Measurements from ENCODE around the gene GPR17. TPM values are rescaled to one million over a fixed set of nuclear protein-coding genes. Genes with fewer than 3 reads are reported as not detected.

GPR17 gene
- total RNA-seq, 1 donor from 2014 or later: 0.18 TPM

- peaks cover 1% of the 10 kb centered on the region for H3K9me3 ChIP-seq (ENCODE audit: insufficient read depth, low read depth, low read length)
- Mint-ChIP-seq H3K4me1 (ENCODE audit: low read depth, unreplicated experiment) (peaks cover 5% of the 10 kb centered on the region), H3K4me3 (ENCODE audit: unreplicated experiment) (no peak overlapping the region), H3K27me3 (ENCODE audit: low read depth, unreplicated experiment) (peaks cover 13% of the 10 kb centered on the region), H3K9me3 (ENCODE audit: unreplicated experiment) (peaks cover 35% of the 10 kb centered on the region), H3K27ac (ENCODE audit: unreplicated experiment) (no peak overlapping the region), H3K36me3 (ENCODE audit: low read depth, unreplicated experiment) (peaks cover 3% of the 10 kb centered on the region)
- no peaks in the 10 kb centered on the region for H4K20me1 ChIP-seq (ENCODE audit: insufficient read depth, low read length)
- no peak overlapping the region for H2AFZ ChIP-seq (ENCODE audit: low read depth, low read length)
- DNase-seq (ENCODE audit: low read depth) (no peak), FAIRE-seq (no peak)
- TF ChIP-seq EZH2 (IDR thresholded peaks at IDR 0.05; ENCODE audit: insufficient read depth, low read length): no peak
- no peak for TF ChIP-seq CTCF (IDR thresholded peaks at IDR 0.05; ENCODE audit: insufficient read depth, low read depth, low read length)
- H3K36me3 ChIP-seq (ENCODE audit: insufficient read depth, low read length): no peaks in the 10 kb centered on the region
- no peaks in the 10 kb centered on the region for H3K27me3 ChIP-seq (ENCODE audit: insufficient read depth, low read length)
- H3K4me1 ChIP-seq (ENCODE audit: insufficient read depth, low read length): no peaks in the 10 kb centered on the region
- H3K27ac ChIP-seq (ENCODE audit: low read depth, low read length): no peak overlapping the region
- no peak overlapping the region for H3K4me3 ChIP-seq (ENCODE audit: insufficient read depth, low read depth, low read length)
- no peak overlapping the region for H3K4me2 ChIP-seq (ENCODE audit: low read length)
- no peaks in the 10 kb centered on the region for H3K79me2 ChIP-seq (ENCODE audit: insufficient read depth, low read length)
- no peak overlapping the region for H3K9ac ChIP-seq (ENCODE audit: low read length)
Measured at GRCh38 chr2:127605691-127606263, 40.2 kb upstream of the GPR17 start.

GRCh38 chr2:127606625-127607398, 39.1 kb upstream of the GPR17 start:
- Histone ChIP-seq H4K20me1 (ENCODE audit: insufficient read depth, low read length) (no peaks in the 10 kb centered on the region), H3K9me3 (ENCODE audit: insufficient read depth, low read depth, low read length) (peaks cover 7% of the 10 kb centered on the region), H3K27me3 (ENCODE audit: insufficient read depth, low read length) (no peaks in the 10 kb centered on the region), H3K4me2 (ENCODE audit: low read length) (no peak overlapping the region), H3K4me3 (ENCODE audit: insufficient read depth, low read depth, low read length) (no peak overlapping the region), H3K79me2 (ENCODE audit: insufficient read depth, low read length) (no peaks in the 10 kb centered on the region), H3K36me3 (ENCODE audit: insufficient read depth, low read length) (no peaks in the 10 kb centered on the region), H3K4me1 (ENCODE audit: insufficient read depth, low read length) (no peaks in the 10 kb centered on the region), H3K9ac (ENCODE audit: low read length) (no peak overlapping the region), H3K27ac (ENCODE audit: low read depth, low read length) (no peak overlapping the region), H2AFZ (ENCODE audit: low read depth, low read length) (no peak overlapping the region)
- TF ChIP-seq EZH2 (IDR thresholded peaks at IDR 0.05; ENCODE audit: insufficient read depth, low read length) (no peak), CTCF (IDR thresholded peaks at IDR 0.05; ENCODE audit: insufficient read depth, low read depth, low read length) (no peak)
- Mint-ChIP-seq H3K27me3 (ENCODE audit: low read depth, unreplicated experiment) (peaks cover 16% of the 10 kb centered on the region), H3K4me3 (ENCODE audit: unreplicated experiment) (no peak overlapping the region), H3K4me1 (ENCODE audit: low read depth, unreplicated experiment) (peaks cover 5% of the 10 kb centered on the region), H3K9me3 (ENCODE audit: unreplicated experiment) (peaks cover 29% of the 10 kb centered on the region), H3K27ac (ENCODE audit: unreplicated experiment) (no peak overlapping the region), H3K36me3 (ENCODE audit: low read depth, unreplicated experiment) (peaks cover 3% of the 10 kb centered on the region)
- DNase-seq (ENCODE audit: low read depth) (no peak), FAIRE-seq (no peak)

Measured in astrocyte (in vitro differentiated cells and primary cell).